ENCODE results near the gene RSPO4. TPM values are rescaled to one million over a fixed set of nuclear protein-coding genes. Genes with fewer than 3 reads are reported as not detected.

Gene RSPO4
- under 1 TPM; 0.09 to 0.70 (median 0.53) TPM for total RNA-seq
- 0.05 TPM for total RNA-seq (2013)

- Histone ChIP-seq H3K4me1 (ENCODE audit: control insufficient read depth, insufficient read depth, low read length) (no peaks in the 10 kb centered on the region), H3K4me3 (ENCODE audit: low read length) (no peak within 1 kb of the TSS), H3K27me3 (ENCODE audit: control insufficient read depth, insufficient read depth, low read length) (peaks cover 5% of the 10 kb centered on the region), H3K27ac (ENCODE audit: low read length) (no peak within 1 kb of the TSS), H3K9me3 (ENCODE audit: control insufficient read depth, insufficient read depth, low read length) (no peaks in the 10 kb centered on the region), H3K36me3 (ENCODE audit: control insufficient read depth, insufficient read depth, low read length) (no peaks in the 10 kb centered on the region)
- intact Hi-C loops (cut with micrococcal nuclease), result no loop called here
- Mint-ChIP-seq H3K4me1 (peaks cover 5 to 8% of the 10 kb centered on the region in 2 donors), H3K9me3 (no peaks in the 10 kb centered on the region), H3K27ac (no peak within 1 kb of the TSS), H3K4me3 (peak within 1 kb of the TSS; percentile 17), H3K27me3 (ENCODE audit: low read depth in 2 of 2) (peaks cover 30 to 45% of the 10 kb centered on the region in 2 donors), H3K36me3 (no peaks in the 10 kb centered on the region)
- 5% methylated on average over 88 of the region's 88 CpGs for WGBS (ENCODE audit: insufficient coverage)
- no peak for DNase-seq
- ATAC-seq, result no peak
- TF ChIP-seq CTCF (IDR thresholded peaks at IDR 0.05), result no peak
Measured at GRCh38 chr20:1001911-1002681, at the start of gene RSPO4. RSPO4 (minus strand) TSS chr20:1002311; CDS start chr20:1002164, 147 bp downstream.

DNA sequence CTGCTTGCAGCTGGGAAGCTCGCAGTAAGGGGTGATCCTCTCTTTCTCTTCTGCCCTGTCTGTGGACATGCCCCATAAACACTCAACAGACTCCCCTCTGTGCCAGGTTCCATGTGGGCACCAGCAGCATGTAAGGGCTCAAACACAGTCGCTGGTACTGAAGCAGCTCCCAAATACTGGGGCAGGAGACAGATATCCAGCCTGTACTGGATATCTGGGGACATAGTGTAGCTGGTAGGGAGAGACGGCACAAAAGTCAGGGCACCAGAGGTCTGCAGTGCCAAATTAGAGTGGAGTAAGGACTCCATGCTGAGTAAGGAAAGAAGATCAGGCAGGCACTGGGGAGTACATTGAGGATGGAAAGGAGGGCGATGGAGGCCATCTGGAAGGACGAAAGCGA lies 48.3 kb upstream of the RSPO4 start:
- H3K9me3 ChIP-seq (ENCODE audit: control insufficient read depth, insufficient read depth, low read length), result no peaks in the 10 kb centered on the region
- H3K27me3 ChIP-seq (ENCODE audit: control insufficient read depth, insufficient read depth, low read length), result no peaks in the 10 kb centered on the region
- no peak overlapping the region for H3K27ac Mint-ChIP-seq
- no peaks in the 10 kb centered on the region for H3K36me3 ChIP-seq (ENCODE audit: control insufficient read depth, insufficient read depth, low read length)
- WGBS (ENCODE audit: insufficient coverage), result 87% methylated on average over 6 of the region's 6 CpGs
- no peak overlapping the region for H3K4me3 Mint-ChIP-seq
- DNase-seq, result no peak
- no peaks in the 10 kb centered on the region for H3K4me1 ChIP-seq (ENCODE audit: control insufficient read depth, insufficient read depth, low read length)
- no peaks in the 10 kb centered on the region for H3K27me3 Mint-ChIP-seq (ENCODE audit: low read depth in 2 of 2)
- no peaks in the 10 kb centered on the region for H3K4me1 Mint-ChIP-seq
- H3K27ac ChIP-seq (ENCODE audit: low read length), result no peak overlapping the region
- H3K36me3 Mint-ChIP-seq, result no peaks in the 10 kb centered on the region
- no peak for ATAC-seq
- intact Hi-C loops (cut with micrococcal nuclease), result no loop called here
- no peaks in the 10 kb centered on the region for H3K9me3 Mint-ChIP-seq
- no peak overlapping the region for H3K4me3 ChIP-seq (ENCODE audit: low read length)
- TF ChIP-seq CTCF (IDR thresholded peaks at IDR 0.05), result no peak

- intact Hi-C loops (cut with micrococcal nuclease), result no loop called here
- H3K4me3 Mint-ChIP-seq, result no peak overlapping the region
- no peak for TF ChIP-seq CTCF (IDR thresholded peaks at IDR 0.05)
Measured at GRCh38 chr20:1045860-1046418, 43.8 kb upstream of the RSPO4 start.

More at GRCh38 chr20:1045860-1046418, 43.8 kb upstream of the RSPO4 start:
- H3K27me3 Mint-ChIP-seq (ENCODE audit: low read depth in 2 of 2), result no peaks in the 10 kb centered on the region
- Histone ChIP-seq H3K9me3 (ENCODE audit: control insufficient read depth, insufficient read depth, low read length) (no peaks in the 10 kb centered on the region), H3K4me1 (ENCODE audit: control insufficient read depth, insufficient read depth, low read length) (no peaks in the 10 kb centered on the region), H3K27me3 (ENCODE audit: control insufficient read depth, insufficient read depth, low read length) (no peaks in the 10 kb centered on the region), H3K36me3 (ENCODE audit: control insufficient read depth, insufficient read depth, low read length) (no peaks in the 10 kb centered on the region), H3K4me3 (ENCODE audit: low read length) (no peak overlapping the region), H3K27ac (ENCODE audit: low read length) (no peak overlapping the region)
- ATAC-seq (no peak), DNase-seq (no peak)
- WGBS (ENCODE audit: insufficient coverage), result 98% methylated on average over 2 of the region's 3 CpGs
- no peak overlapping the region for H3K27ac Mint-ChIP-seq
- no peaks in the 10 kb centered on the region for H3K9me3 Mint-ChIP-seq
- no peaks in the 10 kb centered on the region for H3K36me3 Mint-ChIP-seq
- H3K4me1 Mint-ChIP-seq, result no peaks in the 10 kb centered on the region

All from natural killer cell (primary cell).